Endothelial cell (in vitro differentiated cells): ENCODE results near the gene SMAD7. TPM values are rescaled to one million over a fixed set of nuclear protein-coding genes. Genes with fewer than 3 reads are reported as not detected.
A peak's percentile ranks its signal among the peaks of the same experiment; 100 is the strongest.
"Not testable (repeated sequence)": the region's sequence is repeated elsewhere in the genome, so short reads cannot be mapped to it uniquely, and the experiment has no call there.

ENCODE experiments used
- DNase-seq: peaks from one replicate; pipeline ENCODE4 v3.0.0; 2021; ENCODE audit warnings: low spot score
- H3K27ac Mint-ChIP-seq: one replicate; pipeline ENCODE4 v1.8.0; 2021; ENCODE audit warnings: mixed read lengths, inconsistent platforms; ENCODE audit not compliant: unreplicated experiment
- H3K27me3 Mint-ChIP-seq: one replicate; pipeline ENCODE4 v1.8.0; 2021; ENCODE audit warnings: mild to moderate bottlenecking, moderate library complexity, mixed read lengths, inconsistent platforms; ENCODE audit not compliant: unreplicated experiment
- H3K36me3 Mint-ChIP-seq: one replicate; pipeline ENCODE4 v1.8.0; 2021; ENCODE audit warnings: mild to moderate bottlenecking, low read depth, mixed read lengths, inconsistent platforms; ENCODE audit not compliant: unreplicated experiment
- H3K4me1 Mint-ChIP-seq: one replicate; pipeline ENCODE4 v1.8.0; 2021; ENCODE audit warnings: mild to moderate bottlenecking, mixed read lengths, inconsistent platforms; ENCODE audit not compliant: unreplicated experiment
- H3K4me3 Mint-ChIP-seq: one replicate; pipeline ENCODE4 v1.8.0; 2021; ENCODE audit warnings: mild to moderate bottlenecking, mixed read lengths, inconsistent platforms; ENCODE audit not compliant: unreplicated experiment
- H3K9me3 Mint-ChIP-seq: one replicate; pipeline ENCODE4 v1.8.0; 2021; ENCODE audit warnings: mixed read lengths, inconsistent platforms; ENCODE audit not compliant: unreplicated experiment
- CTCF ChIP-seq: fragments of 200-600 bp; sonication (generic); IDR thresholded peaks from one replicate; pipeline ENCODE4 v1.5.0; 2021; ENCODE audit warnings: antibody characterized with exemption; ENCODE audit not compliant: unreplicated experiment
- total RNA-seq: library from RNA; stranded (reverse); fragmentation: NEBNext Ultra II Directional; extraction: Animal tissue kit (Norgen Biotek cat#: 25700); gene quantifications from one replicate; pipeline ENCODE4 v1.2.1, GENCODE V29; 2021; ENCODE audit not compliant: unreplicated experiment

SMAD7 gene
- total RNA-seq, 1 donor from 2014 or later, result 30.1 TPM

GRCh38 chr18:48874701-48875162 is 76.0 kb downstream of the SMAD7 start:
- Mint-ChIP-seq H3K4me1 (peaks cover 15% of the 10 kb centered on the region), H3K36me3 (no peaks in the 10 kb centered on the region), H3K27ac (no peak overlapping the region), H3K9me3 (no peaks in the 10 kb centered on the region), H3K4me3 (no peak overlapping the region), H3K27me3 (peaks cover 4% of the 10 kb centered on the region)
- DNase-seq, result no peak
- no peak for TF ChIP-seq CTCF

GRCh38 chr18:48874233-48874632 is 76.5 kb downstream of the SMAD7 start:
- Mint-ChIP-seq H3K36me3 (no peaks in the 10 kb centered on the region), H3K27ac (no peak overlapping the region), H3K27me3 (peaks cover 4% of the 10 kb centered on the region), H3K9me3 (no peaks in the 10 kb centered on the region), H3K4me3 (no peak overlapping the region), H3K4me1 (peaks cover 15% of the 10 kb centered on the region)
- TF ChIP-seq CTCF, result no peak
- DNase-seq, result no peak

GRCh38 chr18:48872234-48873145 is 78.3 kb downstream of the SMAD7 start:
- no peak for TF ChIP-seq CTCF
- Mint-ChIP-seq H3K36me3 (no peaks in the 10 kb centered on the region), H3K9me3 (no peaks in the 10 kb centered on the region), H3K27me3 (peaks cover 8% of the 10 kb centered on the region), H3K4me1 (peaks cover 9% of the 10 kb centered on the region), H3K27ac (no peak overlapping the region), H3K4me3 (no peak overlapping the region)
- no peak for DNase-seq

- TF ChIP-seq CTCF, result no peak
- DNase-seq, result no peak
- Mint-ChIP-seq H3K36me3 (no peaks in the 10 kb centered on the region), H3K9me3 (no peaks in the 10 kb centered on the region), H3K4me1 (peaks cover 9% of the 10 kb centered on the region), H3K27ac (peak overlapping the region; percentile 66), H3K4me3 (no peak overlapping the region), H3K27me3 (peaks cover 8% of the 10 kb centered on the region)
These were observed 79.2 kb downstream of the SMAD7 start for GRCh38 chr18:48871391-48872166.

- DNase-seq, H3K4me1 Mint-ChIP-seq, H3K36me3 Mint-ChIP-seq, H3K27me3 Mint-ChIP-seq, H3K4me3 Mint-ChIP-seq, H3K27ac Mint-ChIP-seq, H3K9me3 Mint-ChIP-seq: not testable (repeated sequence)
These were observed 79.8 kb downstream of the SMAD7 start for GRCh38 chr18:48870926-48871325.
